Neural crest cell (in vitro differentiated cells): ENCODE measurements around the gene ATP11A. TPM values are rescaled to one million over a fixed set of nuclear protein-coding genes. Genes with fewer than 3 reads are reported as not detected.

ENCODE experiments used
- DNase-seq: peaks from one replicate; pipeline ENCODE4 v3.0.0; 2021; ENCODE audit warnings: low read depth, mixed read lengths, low spot score
- H3K27ac Mint-ChIP-seq: one replicate; pipeline ENCODE4 v1.8.0; 2021; ENCODE audit warnings: mild to moderate bottlenecking, mixed read lengths; ENCODE audit not compliant: unreplicated experiment
- H3K27me3 Mint-ChIP-seq: 2 replicates; pipeline ENCODE4 v1.8.0; 2021; ENCODE audit warnings: low read depth, mild to moderate bottlenecking, mixed read lengths
- H3K36me3 Mint-ChIP-seq: 2 replicates; pipeline ENCODE4 v1.8.0; 2021; ENCODE audit warnings: low read depth, mild to moderate bottlenecking, mixed read lengths
- H3K4me1 Mint-ChIP-seq: 2 replicates; pipeline ENCODE4 v1.8.0; 2021; ENCODE audit warnings: mixed read lengths
- H3K4me3 Mint-ChIP-seq: one replicate; pipeline ENCODE4 v1.8.0; 2021; ENCODE audit warnings: mild to moderate bottlenecking, mixed read lengths
- H3K9me3 Mint-ChIP-seq: 2 replicates; pipeline ENCODE4 v1.8.0; 2021; ENCODE audit warnings: mixed read lengths
- total RNA-seq: library from RNA; stranded (reverse); gene quantifications from 2 replicates; pipeline ENCODE4 v1.2.1, GENCODE V29; 2021
- TF ChIP-seq, protein P1 (sequence below): fragments of 200-600 bp; sonication (generic); conservative IDR thresholded peaks from 2 replicates; pipeline ENCODE4 v1.5.0; 2021; ENCODE audit warnings: antibody characterized with exemption, mild to moderate bottlenecking

The ATP11A gene
- total RNA-seq, 1 donor from 2014 or later, result 97.4 TPM

DNA sequence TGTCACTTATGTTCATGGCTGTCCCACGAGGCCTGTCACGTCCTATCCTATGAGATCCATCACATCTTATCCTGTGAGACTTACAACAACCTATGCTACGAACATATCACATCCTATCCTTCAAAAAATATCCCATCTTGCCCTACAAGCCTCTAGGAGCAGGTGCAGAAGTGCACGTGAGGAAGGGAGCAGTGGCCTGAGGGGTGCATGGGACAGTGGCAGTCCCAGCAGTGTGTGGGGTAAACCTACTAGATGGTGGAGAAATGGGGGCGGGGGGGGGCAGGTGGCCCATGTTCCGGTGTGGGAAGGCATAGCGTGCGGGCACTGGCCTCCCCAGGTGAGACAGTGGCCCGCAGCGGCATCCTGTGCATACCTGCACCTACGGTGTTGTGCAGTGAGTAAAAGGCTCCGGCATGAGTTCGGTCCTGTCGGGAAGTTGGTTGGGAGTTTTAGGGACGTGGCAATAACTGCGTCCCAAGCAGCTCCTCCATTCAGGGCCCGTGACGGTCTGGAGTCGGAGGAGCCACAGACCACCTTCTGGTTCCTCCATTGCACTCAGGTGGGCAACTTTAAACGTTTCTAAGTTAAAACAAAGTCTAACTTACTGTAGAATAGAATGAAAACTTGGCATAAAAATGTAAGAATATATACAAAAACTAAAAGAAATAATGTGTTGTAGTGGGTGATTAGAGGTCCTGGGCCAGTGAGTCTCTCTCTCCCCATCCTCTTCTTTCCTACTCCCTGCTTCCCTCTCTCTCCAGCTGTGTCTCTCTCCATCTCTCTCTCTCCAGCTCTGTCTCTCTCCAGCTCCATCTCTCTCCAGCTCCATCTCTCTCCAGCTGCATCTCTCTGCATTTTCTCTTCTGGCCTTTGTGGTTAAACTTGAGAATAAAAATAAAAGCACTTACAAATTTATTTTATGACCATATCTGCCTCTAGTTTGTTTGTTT, 42.1 kb downstream of the ATP11A start:
- Mint-ChIP-seq H3K27ac (no peak overlapping the region), H3K36me3 (no peaks in the 10 kb centered on the region), H3K27me3 (no peaks in the 10 kb centered on the region), H3K4me1 (peaks cover 52% of the 10 kb centered on the region), H3K4me3 (no peak overlapping the region), H3K9me3 (no peaks in the 10 kb centered on the region)
- DNase-seq, result no peak
- TF ChIP-seq, protein P1, sequence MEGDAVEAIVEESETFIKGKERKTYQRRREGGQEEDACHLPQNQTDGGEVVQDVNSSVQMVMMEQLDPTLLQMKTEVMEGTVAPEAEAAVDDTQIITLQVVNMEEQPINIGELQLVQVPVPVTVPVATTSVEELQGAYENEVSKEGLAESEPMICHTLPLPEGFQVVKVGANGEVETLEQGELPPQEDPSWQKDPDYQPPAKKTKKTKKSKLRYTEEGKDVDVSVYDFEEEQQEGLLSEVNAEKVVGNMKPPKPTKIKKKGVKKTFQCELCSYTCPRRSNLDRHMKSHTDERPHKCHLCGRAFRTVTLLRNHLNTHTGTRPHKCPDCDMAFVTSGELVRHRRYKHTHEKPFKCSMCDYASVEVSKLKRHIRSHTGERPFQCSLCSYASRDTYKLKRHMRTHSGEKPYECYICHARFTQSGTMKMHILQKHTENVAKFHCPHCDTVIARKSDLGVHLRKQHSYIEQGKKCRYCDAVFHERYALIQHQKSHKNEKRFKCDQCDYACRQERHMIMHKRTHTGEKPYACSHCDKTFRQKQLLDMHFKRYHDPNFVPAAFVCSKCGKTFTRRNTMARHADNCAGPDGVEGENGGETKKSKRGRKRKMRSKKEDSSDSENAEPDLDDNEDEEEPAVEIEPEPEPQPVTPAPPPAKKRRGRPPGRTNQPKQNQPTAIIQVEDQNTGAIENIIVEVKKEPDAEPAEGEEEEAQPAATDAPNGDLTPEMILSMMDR, result no peak

- Mint-ChIP-seq H3K4me1 (peaks cover 57% of the 10 kb centered on the region), H3K9me3 (no peaks in the 10 kb centered on the region), H3K27me3 (no peaks in the 10 kb centered on the region), H3K36me3 (no peaks in the 10 kb centered on the region), H3K27ac (no peak overlapping the region), H3K4me3 (no peak overlapping the region)
- no peak for DNase-seq
- TF ChIP-seq, protein P1, result no peak
Observed at GRCh38 chr13:112732679-112733078, 42.8 kb downstream of the ATP11A start.

- Mint-ChIP-seq H3K9me3 (no peaks in the 10 kb centered on the region), H3K4me3 (no peak overlapping the region), H3K4me1 (peaks cover 57% of the 10 kb centered on the region), H3K27ac (no peak overlapping the region), H3K36me3 (no peaks in the 10 kb centered on the region), H3K27me3 (no peaks in the 10 kb centered on the region)
- TF ChIP-seq, protein P1, result no peak
- DNase-seq, result no peak
Observed at GRCh38 chr13:112733112-112733511, 43.3 kb downstream of the ATP11A start.

- no peak for DNase-seq
- no peak overlapping the region for H3K4me3 Mint-ChIP-seq
- H3K9me3 Mint-ChIP-seq, result no peaks in the 10 kb centered on the region
- TF ChIP-seq, protein P1, result no peak
- no peaks in the 10 kb centered on the region for H3K36me3 Mint-ChIP-seq
- no peaks in the 10 kb centered on the region for H3K27me3 Mint-ChIP-seq
- H3K27ac Mint-ChIP-seq, result no peak overlapping the region
- H3K4me1 Mint-ChIP-seq, result peaks cover 54% of the 10 kb centered on the region
Observed at GRCh38 chr13:112733661-112734379, 44.0 kb downstream of the ATP11A start.

GRCh38 chr13:112734696-112735547, 45.1 kb downstream of the ATP11A start:
- Mint-ChIP-seq H3K27me3 (no peaks in the 10 kb centered on the region), H3K4me3 (no peak overlapping the region), H3K36me3 (no peaks in the 10 kb centered on the region), H3K27ac (no peak overlapping the region), H3K9me3 (no peaks in the 10 kb centered on the region), H3K4me1 (peaks cover 55% of the 10 kb centered on the region)
- no peak for DNase-seq
- TF ChIP-seq, protein P1, result no peak
